Body of pancreas (tissue), 4 donors: ENCODE data around the gene DNASE1L2. TPM values are rescaled to one million over a fixed set of nuclear protein-coding genes. Genes with fewer than 3 reads are reported as not detected.

Experiments
- ATAC-seq: fragments of 150-250 bp; one replicate; pipeline ENCODE4 v1.9.1; 2016
- DNase-seq, 4 donors: peaks; one replicate each; pipeline ENCODE4 v3.0.0-alpha.2; 2019
- H3K27ac ChIP-seq, 4 donors: fragments of 200-600 bp; sonication (generic); 1 replicate in 3 of 4; 2 replicates in 1 of 4; pipeline versions ENCODE4 v1.5.1 to v1.6.1; 2016 to 2019; ENCODE audit warnings: mild to moderate bottlenecking in 1 of 4, mixed read lengths in 1 of 4, moderate library complexity in 1 of 4
- H3K27me3 ChIP-seq, 2 donors: fragments of 200-600 bp; sonication (generic); one replicate each; pipeline ENCODE4 v1.6.0; 2016; ENCODE audit warnings: mild to moderate bottlenecking in 1 of 2
- H3K36me3 ChIP-seq, 2 donors: fragments of 200-600 bp; sonication (generic); replicated peaks in 1 of 2; 2 replicates each; pipeline ENCODE4 v1.5.1; 2016; ENCODE audit warnings: low read depth in 2 of 2; ENCODE audit not compliant: insufficient read depth in 1 of 2
- H3K4me1 ChIP-seq: fragments of 200-600 bp; sonication (generic); one replicate; pipeline ENCODE4 v1.6.0; 2016
- H3K4me3 ChIP-seq, 2 donors: fragments of 200-600 bp; sonication (generic); 1 replicate in 1 of 2; 2 replicates in 1 of 2; pipeline ENCODE4 v1.5.1; 2016 to 2019
- H3K9me3 ChIP-seq, 3 donors: fragments of 200-600 bp; sonication (generic); 1 replicate in 2 of 3; 2 replicates in 1 of 3; pipeline ENCODE4 v1.5.1; 2016
- POLR2A ChIP-seq, 3 donors: fragments of 450-650 bp; IDR thresholded peaks; one replicate each; pipeline ENCODE4 v1.6.1; 2016; ENCODE audit warnings: antibody characterized with exemption in 3 of 3, mild to moderate bottlenecking in 2 of 3
- WGBS, 2 donors: methylation state at CpG; one replicate each; pipeline ENCODE4 v1.1.5; 2017; 5-methylcytosine and 5-hydroxymethylcytosine counted together
- intact Hi-C: fragments of 100-400 bp; cut with DNase I; formaldehyde crosslinking; loops from one replicate; pipeline ENCODE4 v1.15.1; 2023
- total RNA-seq, 2 donors: library from RNA; depleted of rRNA; stranded (reverse); fragments of >200 nt; gene quantifications; one replicate each; pipeline ENCODE4 v1.1.0, GENCODE V29; 2016
- TF ChIP-seq, protein P1 (sequence below), 7 experiments: fragments of 450-650 bp in 4 of 7; fragments of 200-600 bp in 3 of 7; sonication (generic) in 3 of 7; IDR thresholded peaks; one replicate each; pipeline ENCODE4 v1.5.1; 2016 to 2019; ENCODE audit warnings: antibody characterized with exemption in 7 of 7

The DNASE1L2 gene
- total RNA-seq, 2 donors from 2014 or later: 1.3 TPM; not detected in 1

- 91% methylated on average over 18 of the region's 18 CpGs; no CpG with 5 or more reads in 1 of the 2 donors for WGBS, 2 donors
- no peak overlapping the region for H3K4me3 ChIP-seq
- no peaks in the 10 kb centered on the region for H3K9me3 ChIP-seq
- H3K36me3 ChIP-seq: peaks cover 8 to 26% of the 10 kb centered on the region in 2 donors
- ATAC-seq (no peak), DNase-seq (no peak)
- H3K27ac ChIP-seq: no peak overlapping the region
- peaks cover 0 to 5% of the 10 kb centered on the region in 2 donors for H3K27me3 ChIP-seq
- peaks cover 23% of the 10 kb centered on the region for H3K4me1 ChIP-seq
- TF ChIP-seq, protein P1, sequence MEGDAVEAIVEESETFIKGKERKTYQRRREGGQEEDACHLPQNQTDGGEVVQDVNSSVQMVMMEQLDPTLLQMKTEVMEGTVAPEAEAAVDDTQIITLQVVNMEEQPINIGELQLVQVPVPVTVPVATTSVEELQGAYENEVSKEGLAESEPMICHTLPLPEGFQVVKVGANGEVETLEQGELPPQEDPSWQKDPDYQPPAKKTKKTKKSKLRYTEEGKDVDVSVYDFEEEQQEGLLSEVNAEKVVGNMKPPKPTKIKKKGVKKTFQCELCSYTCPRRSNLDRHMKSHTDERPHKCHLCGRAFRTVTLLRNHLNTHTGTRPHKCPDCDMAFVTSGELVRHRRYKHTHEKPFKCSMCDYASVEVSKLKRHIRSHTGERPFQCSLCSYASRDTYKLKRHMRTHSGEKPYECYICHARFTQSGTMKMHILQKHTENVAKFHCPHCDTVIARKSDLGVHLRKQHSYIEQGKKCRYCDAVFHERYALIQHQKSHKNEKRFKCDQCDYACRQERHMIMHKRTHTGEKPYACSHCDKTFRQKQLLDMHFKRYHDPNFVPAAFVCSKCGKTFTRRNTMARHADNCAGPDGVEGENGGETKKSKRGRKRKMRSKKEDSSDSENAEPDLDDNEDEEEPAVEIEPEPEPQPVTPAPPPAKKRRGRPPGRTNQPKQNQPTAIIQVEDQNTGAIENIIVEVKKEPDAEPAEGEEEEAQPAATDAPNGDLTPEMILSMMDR (IDR thresholded peaks at IDR 0.05): no peak
- TF ChIP-seq POLR2A (IDR thresholded peaks at IDR 0.05): no peak
- intact Hi-C loops: no loop called here
Observed at GRCh38 chr16:2234813-2235170, 1.5 kb upstream of the DNASE1L2 start.

DNA sequence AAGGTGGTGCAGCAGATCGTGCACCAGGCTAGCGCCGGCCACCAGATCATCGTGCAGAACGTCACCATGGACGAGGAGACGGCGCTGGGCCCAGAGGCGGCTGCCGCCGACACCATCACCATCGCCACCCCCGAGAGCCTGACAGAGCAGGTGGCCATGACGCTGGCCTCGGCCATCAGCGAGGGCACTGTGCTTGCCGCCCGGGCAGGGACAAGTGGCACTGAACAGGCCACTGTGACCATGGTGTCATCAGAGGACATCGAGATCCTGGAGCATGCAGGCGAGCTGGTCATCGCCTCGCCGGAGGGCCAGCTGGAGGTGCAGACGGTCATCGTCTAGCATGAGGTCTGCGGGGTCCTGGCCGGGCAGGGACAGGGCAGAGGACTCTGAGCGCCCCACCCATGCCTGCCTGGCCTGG is 1.0 kb upstream of the DNASE1L2 start:
- Histone ChIP-seq H3K9me3 (no peaks in the 10 kb centered on the region), H3K36me3 (peaks cover 8 to 24% of the 10 kb centered on the region in 2 donors), H3K27ac (no peak overlapping the region), H3K4me3 (no peak overlapping the region), H3K27me3 (peaks cover 0 to 5% of the 10 kb centered on the region in 2 donors), H3K4me1 (peaks cover 23% of the 10 kb centered on the region)
- DNase-seq (no peak), ATAC-seq (no peak)
- TF ChIP-seq POLR2A (IDR thresholded peaks at IDR 0.05): no peak
- TF ChIP-seq, protein P1 (IDR thresholded peaks at IDR 0.05): no peak
- intact Hi-C loops: no loop called here
- 90% methylated on average over 20 of the region's 28 CpGs; no CpG with 5 or more reads in 1 of the 2 donors for WGBS, 2 donors

DNA sequence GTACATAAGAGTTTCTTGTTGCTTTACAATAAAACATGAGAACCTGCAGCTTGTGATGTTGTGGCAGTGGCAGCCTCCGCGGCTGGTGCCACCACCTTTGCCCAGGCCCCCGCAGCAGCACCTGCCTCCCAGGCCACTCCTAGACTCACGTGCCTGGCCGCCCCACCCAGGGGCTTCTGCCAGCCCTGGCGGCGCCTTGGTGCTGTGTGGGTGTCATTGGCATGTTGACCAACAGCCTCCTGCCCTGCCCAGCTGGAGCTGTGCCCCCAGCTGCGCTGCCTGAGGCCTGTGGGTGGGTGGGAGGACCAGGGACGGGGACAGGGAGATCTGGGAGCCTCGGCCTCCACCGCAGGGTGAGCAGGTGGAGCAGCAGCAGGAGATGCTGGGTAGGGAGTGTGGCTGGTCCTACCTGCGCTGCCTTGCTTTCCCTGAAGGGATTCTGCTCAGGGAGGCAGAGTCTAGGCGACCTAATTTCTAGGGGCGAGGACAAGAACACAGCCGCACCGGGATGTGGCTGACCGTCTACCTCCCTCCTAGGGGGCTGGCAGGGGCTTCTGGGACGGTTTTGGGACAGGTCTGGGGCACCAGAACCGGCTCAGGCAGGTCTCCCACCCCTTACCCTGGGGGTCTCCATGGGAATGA is 428 bp upstream of the DNASE1L2 start:
- H3K4me3 ChIP-seq: no peak overlapping the region
- H3K36me3 ChIP-seq: peaks cover 8 to 24% of the 10 kb centered on the region in 2 donors
- WGBS, 2 donors: 76 to 82% methylated on average over 7 to 19 of the region's 19 CpGs
- no peak overlapping the region for H3K27ac ChIP-seq
- peaks cover 0 to 5% of the 10 kb centered on the region in 2 donors for H3K27me3 ChIP-seq
- no peak for ATAC-seq
- no peaks in the 10 kb centered on the region for H3K9me3 ChIP-seq
- intact Hi-C loops: no loop called here
- peaks cover 23% of the 10 kb centered on the region for H3K4me1 ChIP-seq
- TF ChIP-seq POLR2A (IDR thresholded peaks at IDR 0.05): no peak
- TF ChIP-seq, protein P1 (IDR thresholded peaks at IDR 0.05): no peak
- no peak for DNase-seq

GRCh38 chr16:2237102-2237482 is 848 bp downstream of the DNASE1L2 start:
- no peak overlapping the region for H3K27ac ChIP-seq
- DNase-seq (no peak), ATAC-seq (no peak)
- no peak overlapping the region for H3K4me3 ChIP-seq
- peaks cover 0 to 5% of the 10 kb centered on the region in 2 donors for H3K27me3 ChIP-seq
- H3K4me1 ChIP-seq: peaks cover 23% of the 10 kb centered on the region
- no peaks in the 10 kb centered on the region for H3K9me3 ChIP-seq
- intact Hi-C loops: no loop called here
- H3K36me3 ChIP-seq: peaks cover 8 to 18% of the 10 kb centered on the region in 2 donors
- TF ChIP-seq POLR2A (IDR thresholded peaks at IDR 0.05): no peak
- TF ChIP-seq, protein P1 (IDR thresholded peaks at IDR 0.05): no peak
- 6 to 13% methylated on average over 7 to 37 of the region's 40 CpGs for WGBS, 2 donors
